ENCODE data around the gene ENOX1. TPM values are rescaled to one million over a fixed set of nuclear protein-coding genes. Genes with fewer than 3 reads are reported as not detected.

Gene ENOX1
- total RNA-seq, 1 experiment from 2014 or later = 0.26 TPM

DNA sequence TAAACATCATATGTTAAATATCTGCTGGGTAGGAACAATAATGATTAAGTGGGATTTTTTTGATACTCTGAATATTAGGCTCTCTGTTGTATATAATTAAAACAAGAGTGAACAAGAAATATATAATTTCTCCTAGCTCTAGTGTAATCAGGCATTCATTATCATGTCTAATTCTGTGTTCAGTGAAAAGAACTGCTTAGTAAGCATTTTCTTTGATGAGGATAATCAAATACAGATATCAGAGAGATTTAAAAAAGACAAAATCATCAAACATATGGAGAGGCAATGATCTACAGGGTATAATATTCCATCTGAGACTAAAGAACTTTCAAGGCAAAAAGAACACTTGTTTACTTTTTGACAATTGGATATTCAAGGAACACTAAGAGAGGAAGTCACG lies 522.3 kb downstream of the ENOX1 start:
- peaks cover 1% of the 10 kb centered on the region; the same call in 1 of the 2 replicates for H3K27me3 Mint-ChIP-seq (ENCODE audit: low read depth)
- ATAC-seq = no peak
- H3K9me3 Mint-ChIP-seq = peaks cover 7% of the 10 kb centered on the region
- TF ChIP-seq ZNF671 (CRISPR knock-in tag; IDR thresholded peaks at IDR 0.05) = no peak
- no peak overlapping the region for H3K4me3 Mint-ChIP-seq
- H3K36me3 Mint-ChIP-seq = no peaks in the 10 kb centered on the region
- H3K4me1 Mint-ChIP-seq = peaks cover 15% of the 10 kb centered on the region
- no peak for DNase-seq (ENCODE audit: low spot score)
- ChIA-PET CTCF (no interaction called here), POLR2A (no interaction called here)
- no peak overlapping the region for H3K27ac Mint-ChIP-seq

DNA sequence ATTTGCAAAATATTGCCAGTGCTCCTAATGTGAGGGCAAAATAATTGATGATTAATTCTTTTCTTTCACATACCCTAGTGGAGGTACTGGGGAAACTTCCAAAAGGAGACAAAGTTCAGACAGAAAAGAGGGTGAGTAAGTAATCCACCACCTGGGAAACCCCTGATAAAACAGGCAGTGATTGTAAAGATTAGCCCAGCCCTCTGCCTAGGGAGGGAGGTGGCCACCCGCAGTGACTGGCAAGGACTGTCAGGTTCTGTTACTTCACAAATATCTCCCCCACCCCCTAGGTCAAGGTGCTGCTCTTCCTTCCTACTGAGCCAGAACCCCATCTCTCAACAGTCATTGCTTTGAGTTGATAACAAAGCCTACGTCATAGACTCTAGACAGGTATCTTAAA lies 523.7 kb downstream of the ENOX1 start:
- peaks cover 8% of the 10 kb centered on the region for H3K4me1 Mint-ChIP-seq
- H3K27me3 Mint-ChIP-seq (ENCODE audit: low read depth) = no peaks in the 10 kb centered on the region; the same call in 1 of the 2 replicates
- no peak overlapping the region for H3K27ac Mint-ChIP-seq
- POLR2A ChIA-PET = no interaction called here
- no peak overlapping the region for H3K4me3 Mint-ChIP-seq
- no peaks in the 10 kb centered on the region for H3K36me3 Mint-ChIP-seq
- peaks cover 7% of the 10 kb centered on the region for H3K9me3 Mint-ChIP-seq
- ATAC-seq (no peak; the same call in 1 of the 2 replicates), DNase-seq (ENCODE audit: low spot score) (no peak)
- CTCF ChIA-PET = no interaction called here
- TF ChIP-seq, protein P1, sequence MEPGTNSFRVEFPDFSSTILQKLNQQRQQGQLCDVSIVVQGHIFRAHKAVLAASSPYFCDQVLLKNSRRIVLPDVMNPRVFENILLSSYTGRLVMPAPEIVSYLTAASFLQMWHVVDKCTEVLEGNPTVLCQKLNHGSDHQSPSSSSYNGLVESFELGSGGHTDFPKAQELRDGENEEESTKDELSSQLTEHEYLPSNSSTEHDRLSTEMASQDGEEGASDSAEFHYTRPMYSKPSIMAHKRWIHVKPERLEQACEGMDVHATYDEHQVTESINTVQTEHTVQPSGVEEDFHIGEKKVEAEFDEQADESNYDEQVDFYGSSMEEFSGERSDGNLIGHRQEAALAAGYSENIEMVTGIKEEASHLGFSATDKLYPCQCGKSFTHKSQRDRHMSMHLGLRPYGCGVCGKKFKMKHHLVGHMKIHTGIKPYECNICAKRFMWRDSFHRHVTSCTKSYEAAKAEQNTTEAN (CRISPR knock-in tag; IDR thresholded peaks at IDR 0.05) = no peak
- no peak for TF ChIP-seq TCF7 (CRISPR knock-in tag; IDR thresholded peaks at IDR 0.05; ENCODE audit: low read depth)
- TF ChIP-seq GTF2I (CRISPR knock-in tag; conservative IDR thresholded peaks at IDR 0.05) = no peak
- TF ChIP-seq, protein P2, sequence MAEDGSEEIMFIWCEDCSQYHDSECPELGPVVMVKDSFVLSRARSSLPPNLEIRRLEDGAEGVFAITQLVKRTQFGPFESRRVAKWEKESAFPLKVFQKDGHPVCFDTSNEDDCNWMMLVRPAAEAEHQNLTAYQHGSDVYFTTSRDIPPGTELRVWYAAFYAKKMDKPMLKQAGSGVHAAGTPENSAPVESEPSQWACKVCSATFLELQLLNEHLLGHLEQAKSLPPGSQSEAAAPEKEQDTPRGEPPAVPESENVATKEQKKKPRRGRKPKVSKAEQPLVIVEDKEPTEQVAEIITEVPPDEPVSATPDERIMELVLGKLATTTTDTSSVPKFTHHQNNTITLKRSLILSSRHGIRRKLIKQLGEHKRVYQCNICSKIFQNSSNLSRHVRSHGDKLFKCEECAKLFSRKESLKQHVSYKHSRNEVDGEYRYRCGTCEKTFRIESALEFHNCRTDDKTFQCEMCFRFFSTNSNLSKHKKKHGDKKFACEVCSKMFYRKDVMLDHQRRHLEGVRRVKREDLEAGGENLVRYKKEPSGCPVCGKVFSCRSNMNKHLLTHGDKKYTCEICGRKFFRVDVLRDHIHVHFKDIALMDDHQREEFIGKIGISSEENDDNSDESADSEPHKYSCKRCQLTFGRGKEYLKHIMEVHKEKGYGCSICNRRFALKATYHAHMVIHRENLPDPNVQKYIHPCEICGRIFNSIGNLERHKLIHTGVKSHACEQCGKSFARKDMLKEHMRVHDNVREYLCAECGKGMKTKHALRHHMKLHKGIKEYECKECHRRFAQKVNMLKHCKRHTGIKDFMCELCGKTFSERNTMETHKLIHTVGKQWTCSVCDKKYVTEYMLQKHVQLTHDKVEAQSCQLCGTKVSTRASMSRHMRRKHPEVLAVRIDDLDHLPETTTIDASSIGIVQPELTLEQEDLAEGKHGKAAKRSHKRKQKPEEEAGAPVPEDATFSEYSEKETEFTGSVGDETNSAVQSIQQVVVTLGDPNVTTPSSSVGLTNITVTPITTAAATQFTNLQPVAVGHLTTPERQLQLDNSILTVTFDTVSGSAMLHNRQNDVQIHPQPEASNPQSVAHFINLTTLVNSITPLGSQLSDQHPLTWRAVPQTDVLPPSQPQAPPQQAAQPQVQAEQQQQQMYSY (CRISPR knock-in tag; IDR thresholded peaks at IDR 0.05) = no peak
- TF ChIP-seq, protein P3, sequence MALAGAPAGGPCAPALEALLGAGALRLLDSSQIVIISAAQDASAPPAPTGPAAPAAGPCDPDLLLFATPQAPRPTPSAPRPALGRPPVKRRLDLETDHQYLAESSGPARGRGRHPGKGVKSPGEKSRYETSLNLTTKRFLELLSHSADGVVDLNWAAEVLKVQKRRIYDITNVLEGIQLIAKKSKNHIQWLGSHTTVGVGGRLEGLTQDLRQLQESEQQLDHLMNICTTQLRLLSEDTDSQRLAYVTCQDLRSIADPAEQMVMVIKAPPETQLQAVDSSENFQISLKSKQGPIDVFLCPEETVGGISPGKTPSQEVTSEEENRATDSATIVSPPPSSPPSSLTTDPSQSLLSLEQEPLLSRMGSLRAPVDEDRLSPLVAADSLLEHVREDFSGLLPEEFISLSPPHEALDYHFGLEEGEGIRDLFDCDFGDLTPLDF (CRISPR knock-in tag; IDR thresholded peaks at IDR 0.05) = no peak
- no peak for TF ChIP-seq ZBTB21 (CRISPR knock-in tag; IDR thresholded peaks at IDR 0.05; ENCODE audit: borderline replicate concordance)
- TF ChIP-seq, protein P4, sequence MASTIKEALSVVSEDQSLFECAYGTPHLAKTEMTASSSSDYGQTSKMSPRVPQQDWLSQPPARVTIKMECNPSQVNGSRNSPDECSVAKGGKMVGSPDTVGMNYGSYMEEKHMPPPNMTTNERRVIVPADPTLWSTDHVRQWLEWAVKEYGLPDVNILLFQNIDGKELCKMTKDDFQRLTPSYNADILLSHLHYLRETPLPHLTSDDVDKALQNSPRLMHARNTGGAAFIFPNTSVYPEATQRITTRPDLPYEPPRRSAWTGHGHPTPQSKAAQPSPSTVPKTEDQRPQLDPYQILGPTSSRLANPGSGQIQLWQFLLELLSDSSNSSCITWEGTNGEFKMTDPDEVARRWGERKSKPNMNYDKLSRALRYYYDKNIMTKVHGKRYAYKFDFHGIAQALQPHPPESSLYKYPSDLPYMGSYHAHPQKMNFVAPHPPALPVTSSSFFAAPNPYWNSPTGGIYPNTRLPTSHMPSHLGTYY (CRISPR knock-in tag; IDR thresholded peaks at IDR 0.05) = no peak
- TF ChIP-seq NFATC4 (CRISPR knock-in tag; IDR thresholded peaks at IDR 0.05) = no peak
- TF ChIP-seq TP53 (CRISPR knock-in tag; IDR thresholded peaks at IDR 0.05) = no peak
- TF ChIP-seq, protein P5, sequence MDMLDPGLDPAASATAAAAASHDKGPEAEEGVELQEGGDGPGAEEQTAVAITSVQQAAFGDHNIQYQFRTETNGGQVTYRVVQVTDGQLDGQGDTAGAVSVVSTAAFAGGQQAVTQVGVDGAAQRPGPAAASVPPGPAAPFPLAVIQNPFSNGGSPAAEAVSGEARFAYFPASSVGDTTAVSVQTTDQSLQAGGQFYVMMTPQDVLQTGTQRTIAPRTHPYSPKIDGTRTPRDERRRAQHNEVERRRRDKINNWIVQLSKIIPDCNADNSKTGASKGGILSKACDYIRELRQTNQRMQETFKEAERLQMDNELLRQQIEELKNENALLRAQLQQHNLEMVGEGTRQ (CRISPR knock-in tag; IDR thresholded peaks at IDR 0.05) = no peak
- no peak for TF ChIP-seq GABPB1 (CRISPR knock-in tag; IDR thresholded peaks at IDR 0.05)
- TF ChIP-seq, protein P6, sequence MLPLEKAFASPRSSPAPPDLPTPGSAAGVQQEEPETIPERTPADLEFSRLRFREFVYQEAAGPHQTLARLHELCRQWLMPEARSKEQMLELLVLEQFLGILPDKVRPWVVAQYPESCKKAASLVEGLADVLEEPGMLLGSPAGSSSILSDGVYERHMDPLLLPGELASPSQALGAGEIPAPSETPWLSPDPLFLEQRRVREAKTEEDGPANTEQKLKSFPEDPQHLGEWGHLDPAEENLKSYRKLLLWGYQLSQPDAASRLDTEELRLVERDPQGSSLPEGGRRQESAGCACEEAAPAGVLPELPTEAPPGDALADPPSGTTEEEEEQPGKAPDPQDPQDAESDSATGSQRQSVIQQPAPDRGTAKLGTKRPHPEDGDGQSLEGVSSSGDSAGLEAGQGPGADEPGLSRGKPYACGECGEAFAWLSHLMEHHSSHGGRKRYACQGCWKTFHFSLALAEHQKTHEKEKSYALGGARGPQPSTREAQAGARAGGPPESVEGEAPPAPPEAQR (CRISPR knock-in tag; IDR thresholded peaks at IDR 0.05) = no peak
- TF ChIP-seq, protein P7, sequence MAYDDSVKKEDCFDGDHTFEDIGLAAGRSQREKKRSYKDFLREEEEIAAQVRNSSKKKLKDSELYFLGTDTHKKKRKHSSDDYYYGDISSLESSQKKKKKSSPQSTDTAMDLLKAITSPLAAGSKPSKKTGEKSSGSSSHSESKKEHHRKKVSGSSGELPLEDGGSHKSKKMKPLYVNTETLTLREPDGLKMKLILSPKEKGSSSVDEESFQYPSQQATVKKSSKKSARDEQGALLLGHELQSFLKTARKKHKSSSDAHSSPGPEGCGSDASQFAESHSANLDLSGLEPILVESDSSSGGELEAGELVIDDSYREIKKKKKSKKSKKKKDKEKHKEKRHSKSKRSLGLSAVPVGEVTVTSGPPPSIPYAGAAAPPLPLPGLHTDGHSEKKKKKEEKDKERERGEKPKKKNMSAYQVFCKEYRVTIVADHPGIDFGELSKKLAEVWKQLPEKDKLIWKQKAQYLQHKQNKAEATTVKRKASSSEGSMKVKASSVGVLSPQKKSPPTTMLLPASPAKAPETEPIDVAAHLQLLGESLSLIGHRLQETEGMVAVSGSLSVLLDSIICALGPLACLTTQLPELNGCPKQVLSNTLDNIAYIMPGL (CRISPR knock-in tag; IDR thresholded peaks at IDR 0.05) = no peak
- TF ChIP-seq, protein P8, sequence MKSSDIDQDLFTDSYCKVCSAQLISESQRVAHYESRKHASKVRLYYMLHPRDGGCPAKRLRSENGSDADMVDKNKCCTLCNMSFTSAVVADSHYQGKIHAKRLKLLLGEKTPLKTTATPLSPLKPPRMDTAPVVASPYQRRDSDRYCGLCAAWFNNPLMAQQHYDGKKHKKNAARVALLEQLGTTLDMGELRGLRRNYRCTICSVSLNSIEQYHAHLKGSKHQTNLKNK (CRISPR knock-in tag; IDR thresholded peaks at IDR 0.05) = no peak
- TF ChIP-seq, protein P9, sequence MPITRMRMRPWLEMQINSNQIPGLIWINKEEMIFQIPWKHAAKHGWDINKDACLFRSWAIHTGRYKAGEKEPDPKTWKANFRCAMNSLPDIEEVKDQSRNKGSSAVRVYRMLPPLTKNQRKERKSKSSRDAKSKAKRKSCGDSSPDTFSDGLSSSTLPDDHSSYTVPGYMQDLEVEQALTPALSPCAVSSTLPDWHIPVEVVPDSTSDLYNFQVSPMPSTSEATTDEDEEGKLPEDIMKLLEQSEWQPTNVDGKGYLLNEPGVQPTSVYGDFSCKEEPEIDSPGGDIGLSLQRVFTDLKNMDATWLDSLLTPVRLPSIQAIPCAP (CRISPR knock-in tag; IDR thresholded peaks at IDR 0.05) = no peak
- TF ChIP-seq ZNF138 (CRISPR knock-in tag; conservative IDR thresholded peaks at IDR 0.05) = no peak
- no peak for TF ChIP-seq TEAD4 (CRISPR knock-in tag; IDR thresholded peaks at IDR 0.05)
- TF ChIP-seq NR1H2 (CRISPR knock-in tag; IDR thresholded peaks at IDR 0.05) = no peak
- TF ChIP-seq OVOL2 (CRISPR knock-in tag; IDR thresholded peaks at IDR 0.05; ENCODE audit: borderline replicate concordance) = no peak
